HCT116 (cell line): ENCODE measurements around the gene AGAP1. TPM values are rescaled to one million over a fixed set of nuclear protein-coding genes. Genes with fewer than 3 reads are reported as not detected.

Experiments used
- ATAC-seq: fragments of 200-7000 bp; cut with Tn5 transposase; 2 replicates; pipeline ENCODE4 v1.9.1; 2020; ENCODE audit warnings: mild to moderate bottlenecking, moderate library complexity
- BruUV-seq: library from RNA; stranded (reverse); fragments of 400-500 nt; replicated peaks from 2 replicates; lab custom pipeline; 2021; lab: Mats Ljungman, UMichigan
- CTCF ChIA-PET: fragments of 300-600 bp; sonication (Branson Sonifier 250); formaldehyde crosslinking; loops from one replicate; lab custom pipeline; 2021; ENCODE audit warnings: antibody characterized with exemption; lab: Charles Lee
- POLR2A ChIA-PET: fragments of 300-600, 350-600 bp; sonication (Branson Sonifier 250); formaldehyde crosslinking; loops from one replicate; lab custom pipeline; 2021; ENCODE audit warnings: antibody characterized with exemption; lab: Charles Lee
- RAD21 ChIA-PET, 2 experiments: fragments of 300-600 bp; sonication (Branson Sonifier 250); formaldehyde crosslinking; loops; one replicate each; lab custom pipeline; 2023; ENCODE audit warnings: low total read pairs in 2 of 2; ENCODE audit not compliant: uncharacterized antibody in 2 of 2, unreplicated experiment in 2 of 2, low non-redundant PET in 1 of 2; lab: Charles Lee
- DNase-seq: peaks from one replicate; pipeline ENCODE4 v3.0.0-alpha.2; 2010; ENCODE audit warnings: low read depth, low spot score
- H2AFZ ChIP-seq: fragments of 200-600 bp; shearing (Covaris generic), sonication (generic); 2 replicates; pipeline ENCODE4 v1.6.1; 2017; ENCODE audit warnings: low read depth, mixed run types, mixed read lengths, antibody characterized with exemption, low read length; ENCODE audit not compliant: poor library complexity, severe bottlenecking
- H3K27ac ChIP-seq: 2 replicates; pipeline ENCODE4 v1.5.1; 2012; ENCODE audit warnings: low read depth, low read length
- H3K27me3 ChIP-seq: fragments of 200-600 bp; sonication (generic); 2 replicates; pipeline ENCODE4 v1.6.1; 2016; ENCODE audit warnings: mixed run types, low read length, mixed read lengths; ENCODE audit not compliant: insufficient read depth
- H3K36me3 ChIP-seq, 2 experiments: fragments of 200-500 bp in 1 of 2; fragments of 200-600 bp in 1 of 2; sonication (Bioruptor generic) in 1 of 2; sonication (generic) in 1 of 2; 2 replicates each; pipeline versions ENCODE4 v1.5.1 to v1.6.1; 2014 to 2016; ENCODE audit warnings: low read length in 2 of 2, inconsistent platforms in 1 of 2, mixed read lengths in 1 of 2, mixed run types in 1 of 2; ENCODE audit not compliant: insufficient read depth in 2 of 2, control insufficient read depth in 1 of 2
- H3K4me1 ChIP-seq, 2 experiments: fragments of 200-600 bp in 1 of 2; sonication (generic) in 1 of 2; 2 replicates each; pipeline versions ENCODE4 v1.5.1 to v1.6.1; 2012 to 2017; ENCODE audit warnings: low read length in 2 of 2, inconsistent platforms in 1 of 2, mild to moderate bottlenecking in 1 of 2, mixed read lengths in 1 of 2, mixed run types in 1 of 2, moderate library complexity in 1 of 2; ENCODE audit not compliant: insufficient read depth in 2 of 2, control insufficient read depth in 1 of 2
- H3K4me2 ChIP-seq: fragments of 200-600 bp; sonication (generic); 2 replicates; pipeline ENCODE4 v1.6.1; 2017; ENCODE audit warnings: mixed run types, low read length, mixed read lengths
- H3K4me3 ChIP-seq, 2 experiments: fragments of 200-600 bp in 1 of 2; sonication (generic) in 1 of 2; replicated peaks in 1 of 2; 2 replicates each; pipeline ENCODE4 v1.5.1; 2011 to 2016; ENCODE audit warnings: low read length in 2 of 2, control low read depth in 1 of 2, low read depth in 1 of 2, mild to moderate bottlenecking in 1 of 2, mixed read lengths in 1 of 2, mixed run types in 1 of 2
- H3K79me2 ChIP-seq: fragments of 200-600 bp; sonication (generic); 2 replicates; pipeline ENCODE4 v1.6.1; 2017; ENCODE audit warnings: mild to moderate bottlenecking, mixed run types, low read length, moderate library complexity, mixed read lengths; ENCODE audit not compliant: insufficient read depth
- H3K9ac ChIP-seq: fragments of 200-600 bp; sonication (generic); 2 replicates; pipeline ENCODE4 v1.6.1; 2016; ENCODE audit warnings: low read length, mixed read lengths
- H3K9me2 ChIP-seq: fragments of 200-600 bp; sonication (generic), shearing (Covaris generic); 2 replicates; pipeline ENCODE4 v1.6.1; 2017; ENCODE audit warnings: mixed run types, mild to moderate bottlenecking, moderate library complexity; ENCODE audit not compliant: insufficient read depth
- H3K9me3 ChIP-seq, 2 experiments: fragments of 200-500 bp in 1 of 2; fragments of 200-600 bp in 1 of 2; sonication (Bioruptor generic) in 1 of 2; sonication (generic) in 1 of 2; 2 replicates each; pipeline ENCODE4 v1.6.1; 2014 to 2017; ENCODE audit warnings: low read length in 2 of 2, mixed read lengths in 2 of 2, inconsistent platforms in 1 of 2, low read depth in 1 of 2, mild to moderate bottlenecking in 1 of 2, mixed run types in 1 of 2, moderate library complexity in 1 of 2; ENCODE audit not compliant: control insufficient read depth in 1 of 2, insufficient read depth in 1 of 2
- H4K20me1 ChIP-seq: fragments of 200-600 bp; sonication (generic), shearing (Covaris generic); 2 replicates; pipeline ENCODE4 v1.6.1; 2017; ENCODE audit warnings: mixed run types, mild to moderate bottlenecking, moderate library complexity; ENCODE audit not compliant: insufficient read depth
- CEBPB ChIP-seq: IDR thresholded peaks from 2 replicates; pipeline ENCODE4 v1.6.1; 2012; ENCODE audit warnings: low read depth
- CTCF ChIP-seq, 3 experiments: fragments of 200-600 bp in 1 of 3; sonication (generic) in 1 of 3; IDR thresholded peaks in 2 of 3; conservative IDR thresholded peaks in 1 of 3; 2 replicates each; pipeline ENCODE4 v1.5.1; 2012 to 2017; ENCODE audit warnings: low read depth in 2 of 3, low read length in 2 of 3, antibody characterized with exemption in 1 of 3, borderline replicate concordance in 1 of 3, control low read depth in 1 of 3, mild to moderate bottlenecking in 1 of 3, mixed read lengths in 1 of 3, mixed run types in 1 of 3, moderate library complexity in 1 of 3; ENCODE audit not compliant: insufficient read depth in 1 of 3
- EZH2 ChIP-seq: fragments of 200-600 bp; sonication (generic); IDR thresholded peaks from 2 replicates; pipeline ENCODE4 v1.6.1; 2017; ENCODE audit warnings: antibody characterized with exemption, mixed run types
- EZH2phosphoT487 ChIP-seq: fragments of 200-600 bp; IDR thresholded peaks from 2 replicates; pipeline ENCODE4 v1.6.1; 2018; ENCODE audit warnings: antibody characterized with exemption, borderline replicate concordance
- MAX ChIP-seq: IDR thresholded peaks from 2 replicates; pipeline ENCODE4 v1.6.1; 2012
- POLR2A ChIP-seq: IDR thresholded peaks from 2 replicates; pipeline ENCODE4 v1.7.0; 2011; ENCODE audit warnings: borderline replicate concordance; ENCODE audit not compliant: insufficient read depth, insufficient read length; ENCODE audit errors: extremely low read depth
- POLR2AphosphoS5 ChIP-seq: IDR thresholded peaks from 2 replicates; pipeline ENCODE4 v1.6.1; 2011; ENCODE audit warnings: mild to moderate bottlenecking, low read depth, low read length, moderate library complexity
- RAD21 ChIP-seq: IDR thresholded peaks from 2 replicates; pipeline ENCODE4 v1.6.1; 2012; ENCODE audit warnings: low read depth, mild to moderate bottlenecking
- SIN3A ChIP-seq: IDR thresholded peaks from 2 replicates; pipeline ENCODE4 v1.6.1; 2012; ENCODE audit warnings: low read depth
- SP1 ChIP-seq: IDR thresholded peaks from 2 replicates; pipeline ENCODE4 v1.6.1; 2012; ENCODE audit warnings: low read depth
- SRF ChIP-seq: IDR thresholded peaks from 2 replicates; pipeline ENCODE4 v1.6.1; 2012; ENCODE audit warnings: low read depth
- TCF7L2 ChIP-seq: IDR thresholded peaks from 2 replicates; pipeline ENCODE4 v1.7.0; 2011; ENCODE audit warnings: borderline replicate concordance, inconsistent platforms; ENCODE audit not compliant: insufficient read depth, insufficient read length; ENCODE audit errors: extremely low read depth
- YY1 ChIP-seq: IDR thresholded peaks from 2 replicates; pipeline ENCODE4 v1.6.1; 2011; ENCODE audit warnings: low read length, low read depth, moderate library complexity, mild to moderate bottlenecking; ENCODE audit not compliant: insufficient replicate concordance; ENCODE audit errors: extremely low read depth
- ZBTB33 ChIP-seq: IDR thresholded peaks from 2 replicates; pipeline ENCODE4 v1.6.1; 2011; ENCODE audit warnings: mild to moderate bottlenecking, low read length, moderate library complexity; ENCODE audit not compliant: insufficient replicate concordance; ENCODE audit errors: extremely low read depth
- ZFX ChIP-seq: fragments of 450-650 bp; IDR thresholded peaks from 2 replicates; pipeline ENCODE4 v1.6.1; 2017
- intact Hi-C: fragments of 100-400 bp; cut with micrococcal nuclease; formaldehyde crosslinking; loops from 2 replicates; pipeline ENCODE4 v1.10.0; 2022
- total RNA-seq: library from RNA; stranded (reverse); gene quantifications from one replicate; pipeline ENCODE4 v1.2.1, GENCODE V29; 2021; ENCODE audit not compliant: unreplicated experiment

Gene AGAP1
- total RNA-seq, 1 experiment from 2014 or later: 43.8 TPM

GRCh38 chr2:235813398-235813797, 319.6 kb downstream of the AGAP1 start:
- H3K4me3 ChIP-seq: no peak overlapping the region
- no peaks in the 10 kb centered on the region for H3K9me2 ChIP-seq
- no peak for DNase-seq
- no peak overlapping the region for H3K27ac ChIP-seq
- no peak overlapping the region for H3K9ac ChIP-seq
- CTCF ChIA-PET: no interaction called here
- H3K36me3 ChIP-seq: peaks cover 0 to 12% of the 10 kb centered on the region in 2 experiments; a peak in 2 of 4 replicates
- no peaks in the 10 kb centered on the region for H3K9me3 ChIP-seq
- ATAC-seq: no peak
- H2AFZ ChIP-seq: no peak overlapping the region
- no peaks in the 10 kb centered on the region for H3K27me3 ChIP-seq
- no TSS peak for BruUV-seq
- intact Hi-C loops: no loop called here
- RAD21 ChIA-PET: no interaction called here
- POLR2A ChIA-PET: no interaction called here
- H3K79me2 ChIP-seq: no peaks in the 10 kb centered on the region
- no peak overlapping the region for H3K4me2 ChIP-seq
- no peak for TF ChIP-seq TCF7L2
- TF ChIP-seq SP1: no peak
- no peak for TF ChIP-seq POLR2A
- no peak for TF ChIP-seq MAX
- H4K20me1 ChIP-seq: no peaks in the 10 kb centered on the region
- H3K4me1 ChIP-seq: no peaks in the 10 kb centered on the region

GRCh38 chr2:235820571-235820970, 326.7 kb downstream of the AGAP1 start:
- ATAC-seq: no peak

More at GRCh38 chr2:235820571-235820970, 326.7 kb downstream of the AGAP1 start:
- H3K4me2 ChIP-seq: no peak overlapping the region
- no TSS peak for BruUV-seq
- H3K4me3 ChIP-seq: no peak overlapping the region
- H2AFZ ChIP-seq: no peak overlapping the region
- TF ChIP-seq CEBPB: no peak
- no peak for TF ChIP-seq CTCF (IDR thresholded peaks at IDR 0.05 in 2 of 3, conservative IDR thresholded peaks at IDR 0.05 in 1 of 3; ENCODE audit: borderline replicate concordance in 1 of 3, insufficient read depth in 1 of 3, low read depth in 2 of 3, low read length in 2 of 3)
- no peak for TF ChIP-seq RAD21
- TF ChIP-seq YY1: no peak
- no peak for TF ChIP-seq SRF
- no peak for TF ChIP-seq POLR2A
- TF ChIP-seq ZBTB33: no peak
- no peak for TF ChIP-seq POLR2AphosphoS5
- no peak for TF ChIP-seq EZH2
- no peak for TF ChIP-seq SIN3A
- no peak for TF ChIP-seq ZFX
- no peak for TF ChIP-seq EZH2phosphoT487
- H3K4me1 ChIP-seq: no peaks in the 10 kb centered on the region
- intact Hi-C loops: no loop called here
- no peaks in the 10 kb centered on the region for H3K79me2 ChIP-seq
- H3K9ac ChIP-seq: no peak overlapping the region
- H3K9me3 ChIP-seq: no peaks in the 10 kb centered on the region
- ChIA-PET RAD21 (no interaction called here), CTCF (no interaction called here), POLR2A (no interaction called here)
- H3K27ac ChIP-seq: no peak overlapping the region
- no peaks in the 10 kb centered on the region for H3K36me3 ChIP-seq
- no peaks in the 10 kb centered on the region for H3K27me3 ChIP-seq
- H4K20me1 ChIP-seq: no peaks in the 10 kb centered on the region
- DNase-seq: no peak
- no peaks in the 10 kb centered on the region for H3K9me2 ChIP-seq
